Renal cortex interstitium (tissue), 11 donors: ENCODE results near the gene LRP8. TPM values are rescaled to one million over a fixed set of nuclear protein-coding genes. Genes with fewer than 3 reads are reported as not detected.

Source experiments
- DNase-seq, 11 donors: peaks; one replicate each; pipeline ENCODE4 v3.0.0-alpha.2; 2013; ENCODE audit warnings: low read depth in 9 of 11, low spot score in 4 of 11; ENCODE audit errors: extremely low read depth in 1 of 11
- polyA plus RNA-seq, 3 donors: library from polyadenylated mRNA; unstranded; fragments of 120-200 nt; gene quantifications; one replicate each; pipeline ENCODE4 v1.2.1, GENCODE V29; 2013; ENCODE audit not compliant: insufficient read length in 3 of 3

The LRP8 gene
- polyA plus RNA-seq, 3 donors = 5.7 to 6.9 (median 6.6) TPM

- DNase-seq = peak in 1 of 11 donors; percentile 58
Observed at GRCh38 chr1:53315456-53316423, 12.1 kb downstream of the LRP8 start.

- DNase-seq = no peak
Observed at GRCh38 chr1:53315046-53315445, 12.8 kb downstream of the LRP8 start.

- no peak for DNase-seq
Observed at GRCh38 chr1:53314606-53315005, 13.3 kb downstream of the LRP8 start.

- no peak for DNase-seq
Observed at GRCh38 chr1:53314096-53314495, 13.8 kb downstream of the LRP8 start.

- DNase-seq = no peak
Observed at GRCh38 chr1:53313556-53313955, 14.3 kb downstream of the LRP8 start.

GRCh38 chr1:53311702-53312305 lies 16.1 kb downstream of the LRP8 start:
- no peak for DNase-seq

GRCh38 chr1:53310847-53311681 lies 16.8 kb downstream of the LRP8 start:
- DNase-seq = no peak

GRCh38 chr1:53309802-53310201 lies 18.1 kb downstream of the LRP8 start:
- DNase-seq = no peak

- no peak for DNase-seq
Observed at GRCh38 chr1:53308506-53308905, 19.4 kb downstream of the LRP8 start.

GRCh38 chr1:53307037-53307436 lies 20.8 kb downstream of the LRP8 start:
- no peak for DNase-seq

- DNase-seq = no peak
Observed at GRCh38 chr1:53306168-53306567, 21.7 kb downstream of the LRP8 start.

GRCh38 chr1:53305650-53306049 lies 22.2 kb downstream of the LRP8 start:
- DNase-seq = no peak

GRCh38 chr1:53304527-53304926 lies 23.3 kb downstream of the LRP8 start:
- DNase-seq = no peak

- no peak for DNase-seq
Observed at GRCh38 chr1:53303726-53304515, 23.9 kb downstream of the LRP8 start.

GRCh38 chr1:53303243-53303642 lies 24.6 kb downstream of the LRP8 start:
- no peak for DNase-seq

- no peak for DNase-seq
Observed at GRCh38 chr1:53299233-53299632, 28.6 kb downstream of the LRP8 start.

- DNase-seq = no peak
Observed at GRCh38 chr1:53298045-53298637, 29.7 kb downstream of the LRP8 start.

- DNase-seq = no peak
Observed at GRCh38 chr1:53297195-53297594, 30.7 kb downstream of the LRP8 start.
